ENCODE data around the gene PTPN23. TPM values are rescaled to one million over a fixed set of nuclear protein-coding genes. Genes with fewer than 3 reads are reported as not detected.
"Not testable (repeated sequence)": the region's sequence is repeated elsewhere in the genome, so short reads cannot be mapped to it uniquely, and the experiment has no call there.

Gene PTPN23
- total RNA-seq, 1 donor from 2014 or later, result 71.4 TPM

DNA sequence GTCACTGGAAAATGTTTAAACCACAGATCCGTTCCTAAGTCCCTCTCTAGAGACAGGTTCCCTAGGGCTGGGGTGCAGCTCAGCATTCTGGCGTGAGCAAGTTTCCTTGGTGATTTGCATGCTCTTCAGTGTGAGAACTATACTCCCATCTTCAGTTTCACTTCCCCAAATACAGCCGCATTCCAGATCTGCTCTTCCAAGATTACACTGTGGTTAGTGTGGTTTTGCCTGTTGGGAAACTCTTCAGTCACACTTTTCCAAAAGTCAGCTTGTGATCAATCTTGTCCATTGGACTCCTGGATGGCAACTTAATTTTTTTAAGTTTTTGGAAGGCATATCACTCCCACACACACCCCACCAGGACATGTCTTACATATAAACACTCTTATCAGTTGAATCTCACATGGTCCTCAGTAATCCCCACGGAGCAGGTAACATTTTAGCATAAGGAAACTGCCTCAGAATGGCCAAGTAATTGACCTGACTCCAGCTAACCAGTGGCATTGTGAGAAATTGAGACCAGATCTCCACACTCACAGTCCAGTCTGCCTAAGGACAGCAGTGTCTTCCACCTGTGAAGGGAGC is 33.5 kb upstream of the PTPN23 start:
- H3K27me3 Mint-ChIP-seq, result no peaks in the 10 kb centered on the region

DNA sequence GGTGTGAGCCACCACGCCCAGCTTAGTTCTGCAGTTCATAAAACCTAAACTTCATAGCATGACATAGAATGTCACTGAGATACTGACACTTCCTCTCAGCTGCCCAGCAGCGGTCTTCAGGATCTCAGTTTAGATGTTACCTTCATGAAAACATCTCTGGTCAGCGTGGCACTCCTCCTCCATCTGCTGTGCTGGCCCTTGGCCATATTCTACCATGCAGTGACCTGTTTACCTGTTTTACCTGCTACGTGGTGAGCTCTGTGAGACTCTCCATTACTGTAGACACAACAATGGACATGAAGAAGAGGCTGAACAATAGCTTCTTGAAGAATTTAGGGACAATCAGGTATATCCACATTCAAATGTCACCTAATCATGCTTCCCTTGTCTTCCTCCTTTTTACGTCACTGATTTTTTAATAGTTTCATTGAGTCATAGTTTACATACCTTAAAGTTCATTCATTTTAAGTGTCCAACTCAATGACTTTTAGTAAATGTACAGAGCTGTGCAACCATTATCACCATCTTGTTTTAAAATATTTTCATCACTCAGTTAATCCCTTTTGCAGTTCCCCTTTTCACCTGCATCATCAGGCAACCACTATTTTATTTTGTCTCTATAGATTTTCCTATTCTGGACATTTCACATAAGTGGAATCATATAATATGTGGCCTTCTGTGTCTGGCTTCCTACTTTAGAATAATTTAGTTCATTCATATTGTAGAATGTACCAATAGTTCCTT is 32.2 kb upstream of the PTPN23 start:
- Mint-ChIP-seq H3K27ac (no peak overlapping the region), H3K36me3 (ENCODE audit: insufficient read depth) (peaks cover 6% of the 10 kb centered on the region), H3K4me1 (ENCODE audit: low read depth) (no peaks in the 10 kb centered on the region), H3K9me3 (ENCODE audit: low read depth) (no peaks in the 10 kb centered on the region), H3K4me3 (ENCODE audit: low read depth) (no peak overlapping the region), H3K27me3 (no peaks in the 10 kb centered on the region)
- no peak for DNase-seq (ENCODE audit: low spot score, unreplicated experiment)
- TF ChIP-seq, protein P1, sequence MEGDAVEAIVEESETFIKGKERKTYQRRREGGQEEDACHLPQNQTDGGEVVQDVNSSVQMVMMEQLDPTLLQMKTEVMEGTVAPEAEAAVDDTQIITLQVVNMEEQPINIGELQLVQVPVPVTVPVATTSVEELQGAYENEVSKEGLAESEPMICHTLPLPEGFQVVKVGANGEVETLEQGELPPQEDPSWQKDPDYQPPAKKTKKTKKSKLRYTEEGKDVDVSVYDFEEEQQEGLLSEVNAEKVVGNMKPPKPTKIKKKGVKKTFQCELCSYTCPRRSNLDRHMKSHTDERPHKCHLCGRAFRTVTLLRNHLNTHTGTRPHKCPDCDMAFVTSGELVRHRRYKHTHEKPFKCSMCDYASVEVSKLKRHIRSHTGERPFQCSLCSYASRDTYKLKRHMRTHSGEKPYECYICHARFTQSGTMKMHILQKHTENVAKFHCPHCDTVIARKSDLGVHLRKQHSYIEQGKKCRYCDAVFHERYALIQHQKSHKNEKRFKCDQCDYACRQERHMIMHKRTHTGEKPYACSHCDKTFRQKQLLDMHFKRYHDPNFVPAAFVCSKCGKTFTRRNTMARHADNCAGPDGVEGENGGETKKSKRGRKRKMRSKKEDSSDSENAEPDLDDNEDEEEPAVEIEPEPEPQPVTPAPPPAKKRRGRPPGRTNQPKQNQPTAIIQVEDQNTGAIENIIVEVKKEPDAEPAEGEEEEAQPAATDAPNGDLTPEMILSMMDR (IDR thresholded peaks at IDR 0.05; ENCODE audit: unreplicated experiment), result no peak

More for the DNA sequence above, 33.5 kb upstream of the PTPN23 start:
- Mint-ChIP-seq H3K36me3 (ENCODE audit: insufficient read depth) (peaks cover 6% of the 10 kb centered on the region), H3K9me3 (ENCODE audit: low read depth) (no peaks in the 10 kb centered on the region), H3K4me1 (ENCODE audit: low read depth) (no peaks in the 10 kb centered on the region), H3K4me3 (ENCODE audit: low read depth) (no peak overlapping the region), H3K27ac (no peak overlapping the region)
- TF ChIP-seq, protein P1 (IDR thresholded peaks at IDR 0.05; ENCODE audit: unreplicated experiment), result no peak
- DNase-seq (ENCODE audit: low spot score, unreplicated experiment), result no peak

DNA sequence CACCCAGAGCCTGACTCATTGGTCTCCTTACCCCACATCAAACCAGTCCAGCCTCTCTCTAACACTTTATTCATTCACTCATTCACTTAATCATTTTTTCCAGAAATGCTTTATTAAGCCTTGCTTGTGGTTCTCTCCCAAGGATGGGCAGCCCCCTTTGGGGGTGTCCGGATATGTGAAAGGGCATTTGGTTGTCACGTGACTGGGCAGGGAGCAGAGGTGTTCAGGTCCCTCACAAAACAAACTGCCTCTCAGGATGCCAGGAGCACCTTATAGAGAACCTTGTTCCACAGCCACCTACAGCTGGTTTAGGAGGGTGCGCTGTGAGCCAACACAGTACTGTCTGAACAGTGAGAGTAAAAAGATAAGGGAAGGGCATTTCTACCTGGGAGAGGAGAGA is 25.8 kb upstream of the PTPN23 start:
- Mint-ChIP-seq H3K27ac (no peak overlapping the region), H3K27me3 (no peaks in the 10 kb centered on the region), H3K4me3 (ENCODE audit: low read depth) (no peak overlapping the region), H3K36me3 (ENCODE audit: insufficient read depth) (peaks cover 2% of the 10 kb centered on the region), H3K9me3 (ENCODE audit: low read depth) (peaks cover 8% of the 10 kb centered on the region), H3K4me1 (ENCODE audit: low read depth) (no peaks in the 10 kb centered on the region)
- TF ChIP-seq, protein P1 (IDR thresholded peaks at IDR 0.05; ENCODE audit: unreplicated experiment), result no peak
- no peak for DNase-seq (ENCODE audit: low spot score, unreplicated experiment)

DNA sequence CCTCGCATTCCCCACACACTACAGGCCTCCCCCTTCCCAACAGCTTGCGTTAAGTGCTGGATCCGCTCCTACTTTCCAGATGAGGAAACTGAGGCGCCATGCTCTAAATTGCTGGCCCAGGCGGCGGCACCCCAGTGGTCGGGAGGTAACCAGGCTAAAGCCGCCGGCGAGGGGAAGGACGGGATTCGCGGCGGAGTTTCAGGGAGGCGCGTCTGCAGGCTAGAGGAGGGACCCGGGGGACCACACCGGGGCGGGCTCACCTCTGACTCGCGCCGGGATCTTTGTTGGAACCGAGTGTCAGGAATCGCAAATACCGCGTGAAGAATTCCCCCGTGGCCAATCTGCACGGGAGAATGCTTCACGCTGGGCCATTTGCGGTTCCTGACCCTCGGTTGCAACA is 24.6 kb upstream of the PTPN23 start:
- Mint-ChIP-seq H3K4me3 (ENCODE audit: low read depth) (no peak overlapping the region), H3K9me3 (ENCODE audit: low read depth) (peaks cover 12% of the 10 kb centered on the region), H3K36me3 (ENCODE audit: insufficient read depth) (peaks cover 2% of the 10 kb centered on the region), H3K27ac (no peak overlapping the region), H3K4me1 (ENCODE audit: low read depth) (no peaks in the 10 kb centered on the region), H3K27me3 (no peaks in the 10 kb centered on the region)
- DNase-seq (ENCODE audit: low spot score, unreplicated experiment), result no peak
- TF ChIP-seq, protein P1 (IDR thresholded peaks at IDR 0.05; ENCODE audit: unreplicated experiment), result no peak

DNA sequence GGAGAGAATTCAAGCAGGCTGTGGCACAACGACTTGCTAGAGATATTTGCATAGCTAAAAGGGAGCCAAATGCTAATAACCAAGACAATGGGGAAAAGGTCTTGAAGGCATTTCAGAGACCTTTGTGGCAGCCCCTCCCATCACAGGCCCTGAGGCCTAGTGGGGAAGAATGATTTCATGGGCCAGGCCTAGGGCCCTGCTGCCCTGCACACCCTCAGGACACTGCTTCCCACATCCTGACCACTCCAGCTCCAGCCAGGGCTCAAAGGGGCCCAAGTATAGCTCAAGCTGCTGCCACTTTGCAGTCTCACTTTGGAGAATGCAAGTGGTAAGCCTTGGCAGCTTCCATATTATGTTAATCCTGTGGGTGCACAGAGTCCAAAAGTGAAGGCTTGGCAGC is 21.5 kb upstream of the PTPN23 start:
- Mint-ChIP-seq H3K27me3 (no peaks in the 10 kb centered on the region), H3K9me3 (ENCODE audit: low read depth) (peaks cover 12% of the 10 kb centered on the region)
- TF ChIP-seq, protein P1 (IDR thresholded peaks at IDR 0.05; ENCODE audit: unreplicated experiment), result no peak

DNA sequence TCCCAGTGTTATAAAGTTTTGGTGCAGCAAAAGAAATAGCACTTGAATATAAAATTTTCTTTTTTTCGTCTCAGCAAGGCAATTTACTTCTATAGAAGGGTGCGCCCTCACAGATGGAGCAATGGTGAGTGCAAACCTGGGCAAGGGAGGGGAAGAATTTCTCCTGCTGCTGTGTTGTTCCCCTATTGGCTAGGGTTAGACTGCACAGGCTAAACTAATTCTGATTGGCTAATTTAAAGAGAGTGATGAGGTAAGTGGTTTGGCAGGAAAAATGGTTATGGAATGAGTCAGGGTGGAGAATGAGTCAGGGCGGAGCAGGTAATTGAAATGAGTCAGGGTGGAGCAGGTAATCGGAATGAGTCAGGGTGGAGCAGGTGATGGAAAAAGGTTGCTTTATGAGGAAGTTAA is 20.7 kb upstream of the PTPN23 start:
- not testable (repeated sequence) for H3K27ac Mint-ChIP-seq; H3K36me3 Mint-ChIP-seq (ENCODE audit: insufficient read depth); H3K27me3 Mint-ChIP-seq; DNase-seq (ENCODE audit: low spot score, unreplicated experiment); H3K4me3 Mint-ChIP-seq (ENCODE audit: low read depth); H3K4me1 Mint-ChIP-seq (ENCODE audit: low read depth)
- peaks cover 12% of the 10 kb centered on the region for H3K9me3 Mint-ChIP-seq (ENCODE audit: low read depth)

More for the DNA sequence above, 21.5 kb upstream of the PTPN23 start:
- peaks cover 2% of the 10 kb centered on the region for H3K36me3 Mint-ChIP-seq (ENCODE audit: insufficient read depth)
- H3K4me3 Mint-ChIP-seq (ENCODE audit: low read depth), result no peak overlapping the region
- H3K27ac Mint-ChIP-seq, result no peak overlapping the region
- H3K4me1 Mint-ChIP-seq (ENCODE audit: low read depth), result no peaks in the 10 kb centered on the region
- DNase-seq (ENCODE audit: low spot score, unreplicated experiment), result no peak

Measured in progenitor cell of endocrine pancreas (in vitro differentiated cells).